ENCODE measurements around the gene CDC42SE2. TPM values are rescaled to one million over a fixed set of nuclear protein-coding genes. Genes with fewer than 3 reads are reported as not detected.

CDC42SE2 gene
- total and polyA plus RNA-seq, 12 donors = 5.1 to 26.7 (median 19.2) TPM

GRCh38 chr5:131222731-131223130, 41.1 kb upstream of the CDC42SE2 start:
- Histone ChIP-seq H3K4me3 (no peak overlapping the region), H3K27ac (no peak overlapping the region), H3K9me3 (replicated peaks in 1 of 3) (no peaks in the 10 kb centered on the region), H3K4me1 (replicated peaks in 1 of 2) (no peaks in the 10 kb centered on the region), H3K36me3 (replicated peaks in 1 of 2) (no peaks in the 10 kb centered on the region), H3K27me3 (no peaks in the 10 kb centered on the region)
- TF ChIP-seq POLR2A (IDR thresholded peaks at IDR 0.05) (no peak), CTCF (IDR thresholded peaks at IDR 0.05) (no peak)
- intact Hi-C loops (cut with DNase I) = no loop called here
- DNase-seq = no peak

GRCh38 chr5:131223751-131224386, 40.0 kb upstream of the CDC42SE2 start:
- intact Hi-C loops (cut with DNase I) = no loop called here
- no peak overlapping the region for H3K4me3 ChIP-seq
- WGBS, 4 donors = 77 to 83% (median 79%) methylated on average over 2 of the region's 2 CpGs
- no peaks in the 10 kb centered on the region for H3K27me3 ChIP-seq
- no peaks in the 10 kb centered on the region for H3K4me1 ChIP-seq (replicated peaks in 1 of 2)
- H3K36me3 ChIP-seq (replicated peaks in 1 of 2) = no peaks in the 10 kb centered on the region
- no peak overlapping the region for H3K27ac ChIP-seq
- H3K9me3 ChIP-seq (replicated peaks in 1 of 3) = no peaks in the 10 kb centered on the region
- DNase-seq = no peak
- no peak for TF ChIP-seq POLR2A (IDR thresholded peaks at IDR 0.05)
- no peak for TF ChIP-seq CTCF (IDR thresholded peaks at IDR 0.05)

GRCh38 chr5:131224387-131225201, 39.3 kb upstream of the CDC42SE2 start:
- intact Hi-C loops (cut with DNase I) = no loop called here
- Histone ChIP-seq H3K4me3 (no peak overlapping the region), H3K9me3 (replicated peaks in 1 of 3) (no peaks in the 10 kb centered on the region), H3K27me3 (no peaks in the 10 kb centered on the region), H3K27ac (peak overlapping the region in 1 of 5 donors; percentile 66), H3K36me3 (replicated peaks in 1 of 2) (no peaks in the 10 kb centered on the region), H3K4me1 (replicated peaks in 1 of 2) (no peaks in the 10 kb centered on the region)
- DNase-seq = peak; percentile 13 to 63 (median 26)
- TF ChIP-seq CTCF (IDR thresholded peaks at IDR 0.05) = no peak
- TF ChIP-seq POLR2A (IDR thresholded peaks at IDR 0.05) = no peak
- 68 to 78% (median 72%) methylated on average over 6 of the region's 6 CpGs for WGBS, 4 donors

- Histone ChIP-seq H3K27me3 (no peaks in the 10 kb centered on the region), H3K4me3 (no peak overlapping the region), H3K4me1 (replicated peaks in 1 of 2) (no peaks in the 10 kb centered on the region), H3K27ac (peak overlapping the region in 1 of 5 donors; percentile 66), H3K36me3 (replicated peaks in 1 of 2) (no peaks in the 10 kb centered on the region), H3K9me3 (replicated peaks in 1 of 3) (no peaks in the 10 kb centered on the region)
- WGBS, 4 donors = 84 to 95% (median 86%) methylated on average over 4 of the region's 4 CpGs
- no peak for DNase-seq
- intact Hi-C loops (cut with DNase I) = no loop called here
- TF ChIP-seq CTCF (IDR thresholded peaks at IDR 0.05) (no peak), POLR2A (IDR thresholded peaks at IDR 0.05) (no peak)
These were observed 38.4 kb upstream of the CDC42SE2 start for GRCh38 chr5:131225282-131225974.

Data from adrenal gland (tissue), 12 donors.